COR-L47 (cell line): ENCODE measurements around the gene EFR3B.

Source experiments
- DNase-seq: peaks from one replicate; lab custom pipeline; 2025; lab: John Stamatoyannopoulos, UW

Gene EFR3B

DNA sequence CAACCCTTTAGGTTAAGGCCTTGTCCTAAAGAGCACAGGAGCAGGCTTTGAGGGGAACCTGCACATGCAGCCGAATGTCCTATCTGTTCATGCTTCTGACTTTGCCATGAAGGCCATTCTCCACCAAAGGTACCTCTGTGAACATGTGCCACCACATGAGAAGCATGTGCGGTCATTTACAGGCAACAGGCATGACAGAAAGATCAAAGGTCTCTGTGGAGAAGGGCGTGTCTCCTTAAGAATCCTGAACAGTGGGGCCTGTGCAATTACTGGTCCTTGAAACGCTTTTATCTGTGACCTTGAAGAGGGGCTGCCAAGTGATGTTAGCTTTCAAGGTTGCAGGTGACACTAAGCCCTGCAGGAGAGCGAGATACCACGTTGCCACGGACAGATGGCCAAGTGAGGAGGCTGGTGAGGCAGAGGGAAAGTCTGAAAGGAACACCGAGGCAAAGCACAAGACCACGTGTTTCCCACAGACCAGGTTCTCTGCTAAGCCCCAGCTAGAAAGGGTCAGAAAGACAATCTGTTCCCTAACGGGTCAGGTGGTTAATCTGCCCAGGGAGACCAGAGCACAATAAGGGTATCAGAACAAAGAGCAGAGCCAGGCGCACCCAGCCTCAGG, 146.0 kb downstream of the EFR3B start:
- no peak for DNase-seq

DNA sequence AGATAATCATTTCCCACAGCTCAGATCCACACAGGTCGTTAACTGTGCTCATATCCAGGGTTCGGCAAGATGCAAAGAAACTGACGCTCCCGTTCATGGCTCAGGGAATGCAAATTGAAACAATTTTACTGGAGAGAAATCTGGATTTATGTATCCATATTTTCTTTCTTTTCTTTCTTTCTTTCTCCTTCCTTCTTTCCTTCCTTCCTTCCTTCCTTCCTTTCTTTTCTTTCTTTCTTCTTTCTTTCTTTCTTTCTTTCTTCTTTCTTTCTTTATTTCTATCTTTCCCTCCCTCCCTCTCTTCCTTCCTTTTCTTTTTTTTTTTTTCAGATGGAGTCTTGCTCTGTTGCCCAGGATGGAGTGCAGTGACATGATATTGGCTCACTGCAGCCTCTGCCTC, 146.5 kb downstream of the EFR3B start:
- no peak for DNase-seq

GRCh38 chr2:25190536-25190935, 148.7 kb downstream of the EFR3B start:
- DNase-seq, result peak; percentile 60

GRCh38 chr2:25194576-25195122, 152.8 kb downstream of the EFR3B start:
- DNase-seq, result no peak

- no peak for DNase-seq
Observed at GRCh38 chr2:25197336-25198208, 155.7 kb downstream of the EFR3B start.

GRCh38 chr2:25198209-25198525, 156.3 kb downstream of the EFR3B start:
- no peak for DNase-seq

DNA sequence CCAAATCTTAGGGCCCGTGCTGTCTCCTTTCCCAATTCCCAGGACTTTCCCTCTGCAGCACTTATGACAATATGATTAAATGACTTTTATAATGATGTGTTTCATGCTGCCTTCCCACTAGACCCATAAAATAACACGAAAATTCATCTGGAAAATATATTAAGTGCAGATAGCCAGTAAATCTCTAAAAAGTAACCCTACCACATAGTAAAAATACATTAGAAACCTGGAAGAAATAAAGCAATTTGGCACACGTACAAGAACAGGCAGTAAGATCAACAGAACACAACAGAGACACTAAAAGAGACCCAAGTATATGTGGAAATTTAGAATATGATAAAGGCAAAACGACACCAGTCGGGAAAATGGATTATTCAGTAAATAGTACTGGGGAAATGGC, 156.7 kb downstream of the EFR3B start:
- no peak for DNase-seq

- DNase-seq, result no peak
Observed at GRCh38 chr2:25201265-25201664, 159.4 kb downstream of the EFR3B start.

- no peak for DNase-seq
Observed at GRCh38 chr2:25201794-25202193, 159.9 kb downstream of the EFR3B start.

DNA sequence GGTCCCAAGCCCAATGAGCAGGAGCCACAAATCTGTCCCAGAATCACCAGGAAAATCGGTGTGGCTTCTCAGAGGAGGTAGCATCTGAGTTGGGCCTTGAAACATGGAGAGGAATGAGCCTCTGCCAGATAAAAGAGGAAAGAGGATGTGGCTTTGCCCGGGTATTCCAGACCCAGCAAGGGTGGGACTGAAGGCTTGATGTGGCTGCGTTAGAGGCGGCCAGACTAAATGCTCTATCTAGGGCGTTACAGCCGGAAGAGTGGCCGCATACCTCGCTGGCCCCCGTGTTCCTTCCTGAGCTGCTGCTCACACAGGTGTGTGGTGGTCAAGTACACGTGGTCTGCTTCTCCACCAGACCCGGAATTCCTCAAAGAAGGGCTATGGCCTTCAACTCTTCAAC, 160.4 kb downstream of the EFR3B start:
- no peak for DNase-seq

GRCh38 chr2:25204190-25204838, 162.4 kb downstream of the EFR3B start:
- no peak for DNase-seq

GRCh38 chr2:25207078-25207545, 165.2 kb downstream of the EFR3B start:
- no peak for DNase-seq
